IPS-15b (cell line): ENCODE data around the gene ZXDC.

Source experiments
- H3K27me3 ChIP-seq: one replicate; pipeline ENCODE4 v1.6.1; 2013; ENCODE audit warnings: low read length; ENCODE audit not compliant: control insufficient read depth, insufficient read depth
- H3K36me3 ChIP-seq: one replicate; pipeline ENCODE4 v1.6.1; 2013; ENCODE audit warnings: low read length; ENCODE audit not compliant: control insufficient read depth, insufficient read depth
- H3K4me1 ChIP-seq: one replicate; pipeline ENCODE4 v1.6.1; 2013; ENCODE audit warnings: mild to moderate bottlenecking, low read length; ENCODE audit not compliant: control insufficient read depth, insufficient read depth
- H3K4me3 ChIP-seq: one replicate; pipeline ENCODE4 v1.5.1; 2013; ENCODE audit warnings: low read depth, low read length
- H3K9ac ChIP-seq: one replicate; pipeline ENCODE4 v1.6.1; 2013; ENCODE audit warnings: low read depth, mild to moderate bottlenecking, low read length
- H3K9me3 ChIP-seq: one replicate; pipeline ENCODE4 v1.6.1; 2013; ENCODE audit warnings: mild to moderate bottlenecking, low read length; ENCODE audit not compliant: control insufficient read depth, insufficient read depth

ZXDC gene

DNA sequence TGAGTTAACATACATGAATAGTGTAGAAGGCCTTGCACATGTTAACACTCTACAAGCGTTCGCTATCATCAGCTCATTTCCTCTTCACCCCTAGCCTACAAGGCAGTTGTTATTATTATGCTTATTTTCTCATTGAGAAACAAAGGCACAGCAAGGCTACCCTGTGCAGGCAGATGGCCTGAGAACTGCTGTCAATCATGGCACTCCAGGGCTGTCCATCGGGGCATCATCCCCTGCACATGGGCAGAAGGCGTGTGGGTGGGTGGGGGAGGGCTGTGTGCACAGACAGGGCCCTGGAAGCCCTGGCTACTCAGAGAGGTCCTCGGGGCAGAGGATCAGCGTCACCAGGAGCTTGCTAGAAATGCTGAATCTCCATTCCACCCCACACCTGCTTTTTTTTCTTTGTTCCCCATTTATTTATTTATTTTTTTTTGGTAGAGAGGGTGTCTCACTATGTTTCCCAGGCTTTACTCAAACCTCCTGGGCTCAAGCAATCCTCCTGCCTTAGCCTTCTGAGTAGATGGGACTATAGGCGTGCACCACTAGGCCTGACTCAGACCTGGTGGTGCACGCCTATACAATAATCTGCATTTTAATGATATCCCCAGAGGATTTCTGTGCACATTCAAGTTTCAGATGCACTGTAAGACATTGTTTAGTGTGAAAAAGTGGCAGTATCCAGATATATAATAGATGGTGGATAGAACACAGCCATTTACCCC is 9.6 kb upstream of the ZXDC start:
- Histone ChIP-seq H3K9me3 (no peaks in the 10 kb centered on the region), H3K27me3 (no peaks in the 10 kb centered on the region), H3K4me1 (peaks cover 11% of the 10 kb centered on the region), H3K9ac (no peak overlapping the region), H3K4me3 (no peak overlapping the region), H3K36me3 (no peaks in the 10 kb centered on the region)

DNA sequence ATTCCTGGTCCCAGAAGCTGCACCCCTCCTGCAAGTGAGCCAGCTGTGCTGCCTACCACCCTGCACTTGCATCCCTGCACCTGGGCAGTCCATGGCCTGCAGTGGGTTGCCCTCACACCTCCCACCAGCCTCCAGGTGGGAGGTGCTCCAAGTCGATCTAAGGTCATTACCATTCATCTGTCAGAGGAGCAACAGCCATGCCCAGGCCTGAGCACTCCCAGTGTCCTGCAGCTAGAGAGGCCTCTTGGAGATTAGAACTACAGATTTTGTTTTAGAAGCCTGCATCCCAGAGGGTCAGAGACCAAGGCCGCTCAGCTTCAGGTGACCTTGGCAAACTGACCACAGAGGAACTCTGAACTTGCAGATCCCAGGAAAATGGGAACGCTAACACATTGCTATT is 9.0 kb upstream of the ZXDC start:
- Histone ChIP-seq H3K9me3 (no peaks in the 10 kb centered on the region), H3K36me3 (no peaks in the 10 kb centered on the region), H3K4me1 (peaks cover 11% of the 10 kb centered on the region), H3K27me3 (no peaks in the 10 kb centered on the region), H3K9ac (no peak overlapping the region), H3K4me3 (no peak overlapping the region)

DNA sequence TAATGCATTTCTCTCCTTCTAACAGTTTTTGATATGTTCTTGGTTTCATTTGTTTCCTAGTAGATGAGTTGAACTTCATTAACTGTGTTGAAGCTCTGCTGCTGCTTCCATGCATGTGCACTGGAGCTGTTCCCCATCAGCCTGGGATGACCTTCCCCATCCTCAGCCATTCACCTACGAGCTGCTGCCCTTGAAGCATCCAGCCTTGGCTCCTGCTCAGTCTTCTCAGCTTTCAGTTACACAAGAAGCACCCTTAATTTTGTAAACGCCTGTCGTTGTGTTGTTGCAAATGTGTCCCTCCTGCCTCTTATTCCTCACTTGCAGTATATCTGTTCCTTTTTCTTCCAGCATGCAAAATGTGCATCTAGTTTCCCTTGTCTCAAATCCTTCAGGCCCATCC is 8.5 kb upstream of the ZXDC start:
- no peak overlapping the region for H3K9ac ChIP-seq
- H3K9me3 ChIP-seq = no peaks in the 10 kb centered on the region
- H3K4me1 ChIP-seq = peaks cover 11% of the 10 kb centered on the region
- H3K36me3 ChIP-seq = no peaks in the 10 kb centered on the region
- H3K27me3 ChIP-seq = no peaks in the 10 kb centered on the region
- H3K4me3 ChIP-seq = no peak overlapping the region

DNA sequence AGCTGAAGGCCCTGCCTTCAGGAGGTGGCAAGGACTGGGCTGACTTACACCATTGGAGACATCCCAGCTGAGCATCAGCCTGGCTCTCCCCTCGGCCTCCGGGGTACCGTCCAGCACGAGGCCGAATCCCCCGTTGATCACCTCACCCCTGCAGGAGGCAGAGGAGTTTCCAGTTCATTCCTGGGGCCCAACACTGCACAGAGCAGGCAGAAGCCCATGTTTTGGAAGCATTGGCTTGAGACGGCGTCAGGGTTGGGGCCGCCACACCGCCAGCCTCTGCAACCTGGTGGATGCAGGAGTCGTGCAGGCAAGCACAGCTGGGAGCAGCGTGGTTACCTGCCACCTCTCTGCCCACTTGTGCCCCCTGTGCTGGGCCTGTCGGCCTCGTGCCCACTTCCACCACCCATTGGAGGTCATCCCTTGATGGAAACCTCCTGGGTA is 7.7 kb upstream of the ZXDC start:
- no peaks in the 10 kb centered on the region for H3K9me3 ChIP-seq
- H3K36me3 ChIP-seq = no peaks in the 10 kb centered on the region
- no peak overlapping the region for H3K4me3 ChIP-seq
- H3K27me3 ChIP-seq = no peaks in the 10 kb centered on the region
- H3K4me1 ChIP-seq = peaks cover 11% of the 10 kb centered on the region
- no peak overlapping the region for H3K9ac ChIP-seq

DNA sequence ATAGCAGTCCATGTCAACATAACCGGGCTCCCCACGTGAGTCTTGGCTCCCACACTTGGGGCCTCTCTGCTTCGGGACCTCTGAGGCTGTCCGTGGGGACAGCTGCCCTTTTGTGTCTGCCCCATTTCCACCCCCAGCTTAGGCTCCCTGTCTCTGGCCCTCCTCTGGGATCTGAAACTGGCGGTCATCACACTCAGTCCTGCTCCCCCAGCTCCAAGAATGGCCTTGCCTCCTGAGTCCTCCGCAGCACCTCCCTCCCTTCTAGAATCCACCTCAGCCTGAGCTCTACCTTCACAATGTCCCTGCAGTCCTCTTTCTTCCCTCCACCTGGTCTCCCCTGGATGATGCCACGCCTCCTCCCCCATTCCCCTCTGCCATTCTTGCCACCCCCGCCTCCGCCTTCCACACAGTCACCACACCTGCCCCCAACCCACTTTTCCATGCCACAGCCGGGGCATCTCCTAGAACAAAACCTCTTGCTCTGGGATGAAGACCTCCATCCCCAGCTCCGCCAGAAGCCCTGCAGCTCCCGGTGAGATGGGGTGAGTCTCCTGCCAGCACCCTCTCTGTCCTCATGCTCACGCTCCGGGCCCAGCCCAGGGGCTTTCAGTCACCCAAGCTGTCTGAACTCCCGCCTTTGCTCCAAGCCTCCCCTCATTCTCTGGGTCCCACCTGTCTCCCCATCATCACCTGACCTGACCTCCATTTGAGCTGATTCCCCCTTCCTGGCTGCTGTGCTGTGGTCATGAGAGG is 7.0 kb upstream of the ZXDC start:
- Histone ChIP-seq H3K9ac (no peak overlapping the region), H3K36me3 (no peaks in the 10 kb centered on the region), H3K9me3 (no peaks in the 10 kb centered on the region), H3K4me1 (peaks cover 11% of the 10 kb centered on the region), H3K4me3 (no peak overlapping the region), H3K27me3 (no peaks in the 10 kb centered on the region)

DNA sequence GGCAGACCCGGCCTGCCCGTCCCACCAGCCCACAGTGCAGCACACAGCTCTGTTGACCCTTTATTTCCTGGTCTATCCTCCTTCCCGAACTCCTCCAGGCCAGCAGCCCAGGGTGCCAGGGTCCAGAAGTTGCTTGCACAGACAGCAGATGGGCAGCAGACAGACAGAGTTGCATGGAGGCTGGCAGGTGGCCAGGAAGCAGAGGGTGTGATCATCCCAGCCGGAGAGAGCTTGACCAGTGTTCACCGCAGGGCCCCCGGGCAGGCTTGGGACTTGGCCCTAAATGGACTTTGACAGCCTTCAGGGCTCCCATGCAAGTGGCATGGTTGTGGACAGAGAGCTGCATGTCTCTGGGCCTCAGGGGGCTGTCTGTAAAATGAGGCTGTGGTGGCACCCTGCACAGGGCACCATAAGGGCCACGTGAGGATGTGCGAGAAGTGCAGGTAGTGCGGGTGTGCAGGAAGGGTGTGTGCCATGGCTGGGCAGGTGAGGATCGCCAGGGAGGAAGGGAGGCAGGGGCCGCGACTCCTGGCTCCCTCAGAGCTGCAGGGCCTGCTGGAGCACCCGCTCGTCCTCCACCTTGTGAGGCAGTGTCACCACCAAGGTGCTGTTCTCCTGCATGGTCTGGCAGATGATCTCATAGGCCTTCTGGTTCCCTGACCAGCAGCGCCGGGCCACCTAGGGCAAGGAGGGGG is 6.3 kb upstream of the ZXDC start:
- H3K9ac ChIP-seq = no peak overlapping the region
- no peaks in the 10 kb centered on the region for H3K9me3 ChIP-seq
- H3K36me3 ChIP-seq = no peaks in the 10 kb centered on the region
- H3K27me3 ChIP-seq = no peaks in the 10 kb centered on the region
- peaks cover 15% of the 10 kb centered on the region for H3K4me1 ChIP-seq
- no peak overlapping the region for H3K4me3 ChIP-seq

DNA sequence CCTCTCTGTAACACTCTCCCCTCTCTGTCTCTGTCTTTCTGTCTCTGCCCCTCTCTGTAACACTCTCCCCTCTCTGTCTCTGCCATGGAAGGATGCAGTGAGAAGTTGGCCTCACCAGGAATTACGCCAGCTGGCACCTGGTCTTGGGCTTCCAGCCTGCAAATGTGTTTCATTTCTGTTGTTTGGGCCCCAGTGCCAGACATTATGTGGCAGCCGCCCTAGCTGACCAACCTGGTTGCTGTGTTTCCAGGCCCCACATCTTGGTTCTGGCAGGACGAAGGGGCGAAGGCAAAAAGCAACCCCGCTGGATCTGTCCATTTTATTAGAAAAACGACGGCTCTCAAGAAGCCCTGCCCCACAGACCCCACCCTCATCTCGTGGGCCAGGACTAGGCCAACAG is 5.2 kb upstream of the ZXDC start:
- Histone ChIP-seq H3K4me3 (no peak overlapping the region), H3K4me1 (peaks cover 15% of the 10 kb centered on the region), H3K9me3 (no peaks in the 10 kb centered on the region), H3K27me3 (no peaks in the 10 kb centered on the region), H3K36me3 (no peaks in the 10 kb centered on the region), H3K9ac (no peak overlapping the region)

DNA sequence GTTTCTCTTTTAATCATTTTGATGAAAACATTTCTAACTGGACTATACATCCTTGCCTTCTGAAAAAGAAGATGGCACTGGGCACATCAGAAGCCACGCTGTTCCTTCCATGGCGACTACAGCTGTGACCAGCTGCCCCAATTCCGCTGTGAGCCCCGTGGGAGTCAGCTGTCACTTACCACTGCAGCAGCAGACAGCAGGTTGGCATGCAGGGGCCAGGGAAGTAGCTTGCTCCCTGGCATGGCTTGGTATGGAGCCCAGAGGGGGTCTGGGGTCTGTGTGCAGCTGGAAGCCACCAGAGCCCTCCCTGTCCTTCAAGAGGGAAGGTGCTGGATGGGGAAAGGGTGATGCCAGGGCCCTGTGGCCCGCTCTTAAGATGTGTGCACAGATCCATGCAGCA is 4.5 kb upstream of the ZXDC start:
- H3K4me3 ChIP-seq = no peak overlapping the region
- H3K9ac ChIP-seq = no peak overlapping the region
- H3K9me3 ChIP-seq = no peaks in the 10 kb centered on the region
- H3K36me3 ChIP-seq = no peaks in the 10 kb centered on the region
- peaks cover 14% of the 10 kb centered on the region for H3K4me1 ChIP-seq
- no peaks in the 10 kb centered on the region for H3K27me3 ChIP-seq

DNA sequence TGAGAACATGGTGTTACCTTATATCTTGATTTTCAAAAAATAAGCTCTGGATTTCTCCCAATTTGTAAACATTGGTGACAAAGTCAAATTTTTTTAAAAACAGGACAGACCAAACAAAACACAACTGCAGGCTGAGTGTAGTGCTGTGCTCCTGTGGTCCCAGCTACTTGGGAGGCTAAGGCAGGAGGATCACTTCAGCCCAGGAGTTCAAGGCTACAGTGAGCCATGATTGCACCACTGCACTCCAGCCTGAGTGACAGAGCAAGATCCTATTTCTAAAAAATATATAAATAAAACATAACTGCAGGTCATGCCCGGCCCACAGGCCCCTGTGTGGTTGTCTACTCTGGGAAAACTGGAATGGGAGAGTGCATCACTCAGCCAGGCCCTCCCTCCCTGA is 4.0 kb upstream of the ZXDC start:
- Histone ChIP-seq H3K36me3 (no peaks in the 10 kb centered on the region), H3K4me1 (peaks cover 10% of the 10 kb centered on the region), H3K27me3 (no peaks in the 10 kb centered on the region), H3K9ac (no peak overlapping the region), H3K4me3 (no peak overlapping the region), H3K9me3 (no peaks in the 10 kb centered on the region)

DNA sequence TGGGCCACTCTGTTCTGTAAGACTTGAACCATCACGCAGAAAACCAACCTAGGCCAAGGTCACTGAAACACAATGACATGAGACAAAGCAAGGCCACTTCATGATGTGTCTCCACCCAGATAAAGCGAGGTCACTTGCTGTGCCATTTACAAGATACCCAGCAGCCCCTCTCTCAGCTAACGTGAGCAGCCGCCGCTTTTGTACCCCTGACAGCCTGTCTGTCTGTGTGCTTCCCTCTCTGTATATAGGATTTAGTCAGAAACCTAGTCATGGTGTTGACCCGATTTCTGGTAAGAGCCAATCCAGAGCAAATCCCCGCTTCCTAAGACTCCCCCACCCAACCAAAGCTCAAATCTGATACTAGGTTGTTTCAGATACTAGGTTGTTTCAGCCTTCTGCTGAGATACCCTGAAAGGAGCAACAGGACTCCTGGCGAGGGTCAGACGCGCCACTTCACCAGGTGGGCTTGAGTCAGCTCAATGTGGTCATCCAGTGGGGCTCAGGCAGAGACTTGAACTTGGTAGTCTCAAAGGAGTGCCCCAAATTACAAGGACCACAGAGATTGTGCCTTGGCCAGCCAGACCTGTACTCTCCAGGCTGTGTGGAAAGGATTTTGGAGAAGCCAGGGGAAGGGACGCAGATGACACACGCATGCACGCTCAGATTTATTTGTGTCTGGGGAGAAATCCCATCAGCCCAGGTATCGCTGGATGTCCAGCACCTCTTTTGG is 3.1 kb upstream of the ZXDC start:
- Histone ChIP-seq H3K9ac (no peak overlapping the region), H3K4me3 (no peak overlapping the region), H3K27me3 (no peaks in the 10 kb centered on the region)

DNA sequence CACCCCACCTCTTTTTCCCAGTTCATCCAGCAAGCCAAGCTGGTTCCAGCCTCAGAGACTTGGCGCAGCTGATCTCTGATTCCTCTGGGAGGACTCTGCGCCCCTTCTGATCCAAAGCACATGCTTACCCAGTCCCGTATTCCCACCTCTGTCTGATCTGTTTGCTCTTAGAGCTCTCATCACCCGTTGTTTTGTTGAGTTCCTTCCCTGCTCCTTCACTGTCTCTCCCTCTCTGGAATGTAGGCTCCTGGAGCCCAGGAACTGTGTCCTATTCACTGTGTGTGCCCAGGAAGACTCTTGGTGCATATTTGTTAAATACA is 1.3 kb upstream of the ZXDC start:
- H3K4me1 ChIP-seq = peaks cover 12% of the 10 kb centered on the region
- no peaks in the 10 kb centered on the region for H3K9me3 ChIP-seq
- H3K4me3 ChIP-seq = peak overlapping the region; percentile 4
- no peaks in the 10 kb centered on the region for H3K27me3 ChIP-seq
- no peak overlapping the region for H3K9ac ChIP-seq
- no peaks in the 10 kb centered on the region for H3K36me3 ChIP-seq

More for the DNA sequence above, 3.1 kb upstream of the ZXDC start:
- Histone ChIP-seq H3K9me3 (no peaks in the 10 kb centered on the region), H3K36me3 (no peaks in the 10 kb centered on the region), H3K4me1 (peaks cover 4% of the 10 kb centered on the region)
